Fibroblast of lung (primary cell): ENCODE measurements around the gene PYGL.

Experiments
- CTCF ChIP-seq, 2 donors: IDR thresholded peaks in 1 of 2; conservative IDR thresholded peaks in 1 of 2; 1 replicate in 1 of 2; 2 replicates in 1 of 2; pipeline ENCODE4 v1.5.1; 2011 to 2012; ENCODE audit warnings: low read length in 2 of 2, control low read depth in 1 of 2, inconsistent platforms in 1 of 2, low read depth in 1 of 2, mild to moderate bottlenecking in 1 of 2
- EZH2 ChIP-seq: IDR thresholded peaks from 2 replicates; pipeline ENCODE4 v1.5.1; 2012; ENCODE audit warnings: low read length, control low read depth, mild to moderate bottlenecking; ENCODE audit errors: missing control alignments

GRCh38 chr14:50897658-50898175 lies 46.6 kb downstream of the PYGL start:
- TF ChIP-seq CTCF (conservative IDR thresholded peaks at IDR 0.05 in 1 of 2, IDR thresholded peaks at IDR 0.05 in 1 of 2; ENCODE audit: low read depth in 1 of 2, low read length in 2 of 2) (no peak), EZH2 (no peak)
